GM18951 (cell line): ENCODE data around the gene LRRIQ3.
"Not testable (repeated sequence)": the region's sequence is repeated elsewhere in the genome, so short reads cannot be mapped to it uniquely, and the experiment has no call there.

Source experiments
- POLR2A ChIP-seq: IDR thresholded peaks from 4 replicates; pipeline ENCODE4 v1.6.1; 2011; ENCODE audit warnings: mild to moderate bottlenecking; ENCODE audit not compliant: insufficient read length, insufficient read depth; ENCODE audit errors: extremely low read depth
- in situ Hi-C: fragments of 300-500 bp; cut with MboI; formaldehyde crosslinking; loops from one replicate; pipeline ENCODE4 v1.12.0; 2022; ENCODE audit warnings: low sequenced_read_pairs, mixed read lengths, inconsistent platforms; ENCODE audit not compliant: unreplicated experiment

Gene LRRIQ3

DNA sequence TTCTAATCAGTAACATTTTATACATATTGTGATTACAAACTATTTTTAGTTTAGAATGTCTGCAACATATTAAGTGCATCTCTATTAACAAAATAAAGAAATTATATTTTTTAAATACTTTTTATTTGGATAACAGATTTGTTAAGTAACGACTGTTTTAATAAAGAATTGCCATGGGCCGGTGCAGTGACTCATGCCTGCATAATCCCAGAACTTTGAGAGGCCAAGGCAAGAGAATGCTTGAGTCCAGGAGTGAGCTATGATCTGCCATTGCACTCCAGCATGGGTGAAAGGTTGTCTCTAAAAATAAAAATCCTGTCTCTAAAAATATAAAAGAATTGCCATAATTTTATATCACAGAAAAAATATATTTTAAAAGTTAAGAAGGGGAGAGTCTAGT, 4.1 kb downstream of the LRRIQ3 start:
- no peak for TF ChIP-seq POLR2A
- in situ Hi-C loops: no loop called here

GRCh38 chr1:74180490-74180889, 17.5 kb downstream of the LRRIQ3 start:
- in situ Hi-C loops: no loop called here

DNA sequence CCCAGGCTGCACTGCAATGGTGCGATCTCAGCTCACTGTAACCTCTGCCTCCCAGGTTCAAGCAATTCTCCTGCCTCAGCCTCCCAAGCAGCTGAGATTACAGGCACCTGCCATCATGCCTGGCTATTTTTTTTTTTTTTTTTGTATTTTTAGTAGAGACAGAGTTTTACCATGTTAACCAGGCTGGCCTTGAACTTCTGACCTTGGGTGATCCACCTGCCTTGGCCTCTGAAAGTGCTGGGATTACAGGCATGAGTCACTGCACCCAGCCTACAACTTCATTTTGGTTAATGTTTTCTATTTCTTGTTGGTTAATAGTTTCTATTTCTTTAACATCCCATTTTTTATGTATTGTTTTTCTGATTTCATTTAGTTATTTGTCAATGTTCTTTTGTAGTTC, 23.6 kb downstream of the LRRIQ3 start:
- in situ Hi-C loops: not testable (repeated sequence)

More at GRCh38 chr1:74180490-74180889, 17.5 kb downstream of the LRRIQ3 start:
- no peak for TF ChIP-seq POLR2A

GRCh38 chr1:74162333-74162732, 35.6 kb downstream of the LRRIQ3 start:
- in situ Hi-C loops: no loop called here

GRCh38 chr1:74161497-74161896, 36.5 kb downstream of the LRRIQ3 start:
- in situ Hi-C loops: no loop called here
- TF ChIP-seq POLR2A: no peak

More at GRCh38 chr1:74162333-74162732, 35.6 kb downstream of the LRRIQ3 start:
- TF ChIP-seq POLR2A: no peak

GRCh38 chr1:74160046-74160445, 37.9 kb downstream of the LRRIQ3 start:
- TF ChIP-seq POLR2A: no peak
- in situ Hi-C loops: no loop called here

DNA sequence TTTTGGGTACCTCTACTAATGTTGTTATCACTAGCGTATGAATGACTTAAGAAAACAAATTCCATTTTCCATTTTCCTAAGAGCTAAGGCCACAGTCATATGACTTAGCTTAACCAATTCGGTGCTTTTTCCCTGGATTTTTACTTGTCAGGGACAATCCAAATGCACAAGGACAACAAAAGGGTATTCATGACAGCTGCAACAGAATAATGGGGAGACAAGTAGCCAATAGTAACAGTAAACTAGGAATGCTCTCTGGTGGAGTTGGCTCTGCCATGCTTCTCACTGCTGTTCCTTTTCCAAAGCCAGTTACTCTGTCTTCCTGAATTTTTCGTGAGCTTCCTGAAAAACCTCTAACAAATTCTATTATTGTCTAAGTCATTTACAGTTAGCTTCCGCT, 52.9 kb downstream of the LRRIQ3 start:
- in situ Hi-C loops: no loop called here
- no peak for TF ChIP-seq POLR2A

DNA sequence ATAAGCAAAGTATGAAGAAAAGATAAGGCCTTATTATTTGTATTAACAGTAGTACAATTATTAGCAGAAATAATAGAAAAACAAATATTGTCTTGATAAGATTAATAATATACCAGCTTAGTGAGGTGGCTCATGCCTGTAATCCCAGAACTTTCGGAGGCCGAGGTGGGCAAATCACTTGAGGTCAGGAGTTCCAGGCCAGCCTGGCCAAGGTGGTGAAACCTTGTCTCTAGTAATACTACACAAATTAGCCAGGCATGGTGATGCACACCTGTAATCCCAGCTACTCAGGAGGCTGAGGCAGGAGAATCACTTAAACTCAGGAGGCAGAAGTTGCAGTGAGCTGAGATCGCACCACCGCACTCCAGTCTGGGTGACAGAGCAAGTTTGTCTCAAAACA, 80.6 kb downstream of the LRRIQ3 start:
- in situ Hi-C loops: not testable (repeated sequence)

DNA sequence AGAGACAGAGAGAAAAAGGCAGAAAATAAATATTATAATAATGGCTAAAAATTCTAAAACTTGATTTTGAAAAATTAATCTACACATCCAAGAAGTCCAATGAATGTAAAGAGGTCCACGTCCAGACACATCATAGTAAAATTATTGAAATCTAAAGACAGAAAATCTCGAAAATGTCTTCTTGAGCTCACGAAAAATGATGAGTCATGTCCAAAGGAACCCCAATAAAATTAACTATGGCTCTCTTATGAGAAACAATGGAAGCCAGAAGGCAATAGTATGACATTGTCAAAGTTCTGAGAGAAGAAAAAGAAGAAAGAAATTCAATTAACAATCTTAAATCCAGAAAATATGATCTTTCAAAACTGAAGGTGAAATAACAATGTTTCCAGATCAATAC, 84.6 kb downstream of the LRRIQ3 start:
- TF ChIP-seq POLR2A: no peak
- in situ Hi-C loops: no loop called here

DNA sequence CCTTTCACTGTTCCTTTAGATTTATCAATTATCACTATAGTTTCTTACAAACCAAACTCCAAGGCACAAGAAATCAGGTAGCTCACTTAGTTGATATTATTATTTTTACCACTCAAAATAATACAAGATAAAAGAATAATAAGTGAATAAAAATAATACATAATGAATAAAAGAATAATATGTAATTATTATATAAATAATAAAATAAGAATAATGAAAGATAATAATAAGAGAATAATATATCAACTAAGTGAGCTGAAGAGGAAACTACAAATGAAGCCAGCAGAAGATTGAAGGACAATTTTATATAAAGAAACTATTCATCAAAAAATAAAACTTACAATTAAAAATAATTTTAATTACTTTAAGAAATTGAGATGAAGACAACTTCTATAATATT, 90.6 kb downstream of the LRRIQ3 start:
- in situ Hi-C loops: no loop called here
- TF ChIP-seq POLR2A: no peak

- no peak for TF ChIP-seq POLR2A
- in situ Hi-C loops: no loop called here
Observed at GRCh38 chr1:74091371-74091770, 106.6 kb downstream of the LRRIQ3 start.

DNA sequence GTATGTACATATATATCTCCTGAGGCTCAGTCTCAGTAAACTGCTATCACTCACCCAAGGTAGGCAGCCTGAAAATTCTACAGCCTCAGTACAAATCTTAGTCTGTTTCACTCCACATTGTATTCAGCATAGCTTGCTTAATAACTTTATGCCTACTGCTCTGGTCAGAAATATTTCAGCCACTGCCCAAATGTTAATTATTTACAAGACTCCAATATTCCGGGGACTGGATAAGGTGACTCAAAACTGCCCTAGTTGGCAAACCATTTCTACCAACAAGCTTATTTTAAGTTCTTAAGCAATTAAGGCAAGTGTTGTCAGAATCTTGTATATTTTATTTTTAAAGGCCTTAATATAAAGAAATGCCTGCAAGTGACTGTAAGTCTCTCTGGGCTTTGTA, 114.8 kb downstream of the LRRIQ3 start:
- TF ChIP-seq POLR2A: no peak
- in situ Hi-C loops: no loop called here

DNA sequence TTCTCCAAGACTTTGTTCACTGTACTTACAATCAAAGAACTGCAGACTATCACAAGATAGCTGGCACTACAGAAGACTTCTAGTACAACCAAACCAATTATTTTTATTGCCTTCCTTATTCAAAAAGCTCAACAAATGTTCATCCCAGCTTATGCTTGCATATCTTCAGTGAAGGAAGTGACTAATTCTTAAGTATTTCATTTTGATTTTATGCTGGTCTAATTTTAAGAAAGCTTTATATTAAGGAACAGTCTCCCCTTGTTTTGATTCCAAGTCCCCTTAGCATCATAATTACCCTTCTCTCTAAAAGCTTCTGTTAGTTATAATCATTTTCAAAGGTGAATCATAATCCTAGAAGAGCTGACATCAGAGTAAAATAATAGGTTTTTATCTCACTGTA, 132.9 kb downstream of the LRRIQ3 start:
- TF ChIP-seq POLR2A: no peak
- in situ Hi-C loops: no loop called here

GRCh38 chr1:74057719-74058118, 140.3 kb downstream of the LRRIQ3 start:
- in situ Hi-C loops: no loop called here
- no peak for TF ChIP-seq POLR2A

DNA sequence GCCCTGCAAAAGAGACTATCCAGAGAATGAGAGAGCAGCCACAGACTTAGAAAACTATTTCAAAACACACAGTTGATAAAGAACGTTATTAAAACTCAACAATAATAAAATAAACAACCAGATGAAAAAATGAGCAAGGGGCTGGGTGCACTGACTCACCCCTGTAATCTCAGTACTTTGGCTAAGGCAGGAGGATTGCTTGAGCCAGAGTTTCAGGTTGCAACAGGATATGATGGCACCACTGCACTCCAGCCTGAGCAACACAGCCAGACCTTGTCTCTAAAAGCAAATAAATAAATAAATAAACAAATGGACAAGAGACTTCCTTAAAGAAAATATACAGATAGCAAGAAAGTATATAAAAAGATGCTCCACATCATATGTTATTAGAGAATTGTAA, 144.6 kb downstream of the LRRIQ3 start:
- in situ Hi-C loops: no loop called here
- no peak for TF ChIP-seq POLR2A
